HG03469 (cell line): ENCODE results near the gene SPEN.
"Not testable (repeated sequence)": the region's sequence is repeated elsewhere in the genome, so short reads cannot be mapped to it uniquely, and the experiment has no call there.

ENCODE experiments used
- ATAC-seq: cut with Tn5 transposase; IDR thresholded peaks from one replicate; pipeline ENCODE4 v1.9.1; 2021; ENCODE audit warnings: mild to moderate bottlenecking, moderate library complexity, moderate number of reproducible peaks; ENCODE audit not compliant: unreplicated experiment

Gene SPEN

DNA sequence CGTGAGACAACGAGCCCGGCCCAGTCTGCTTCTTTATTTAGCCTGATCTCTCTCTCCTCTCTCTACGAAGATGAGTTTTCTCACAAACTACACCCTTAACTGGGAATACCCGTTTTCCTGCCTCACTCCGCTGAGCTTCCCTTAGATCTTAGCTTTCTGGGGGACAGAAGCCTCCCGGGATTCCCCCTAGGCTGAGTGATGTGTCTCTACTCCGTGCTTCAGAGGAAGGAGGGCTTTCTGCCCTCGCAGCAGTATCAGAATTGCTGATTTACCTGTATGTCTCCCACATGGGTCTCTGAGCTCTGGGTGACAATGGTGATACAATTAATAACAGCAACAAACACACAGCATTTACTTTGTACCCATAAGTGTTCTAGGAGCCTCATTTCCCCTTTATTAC lies 127.3 kb downstream of the SPEN start:
- no peak for ATAC-seq

DNA sequence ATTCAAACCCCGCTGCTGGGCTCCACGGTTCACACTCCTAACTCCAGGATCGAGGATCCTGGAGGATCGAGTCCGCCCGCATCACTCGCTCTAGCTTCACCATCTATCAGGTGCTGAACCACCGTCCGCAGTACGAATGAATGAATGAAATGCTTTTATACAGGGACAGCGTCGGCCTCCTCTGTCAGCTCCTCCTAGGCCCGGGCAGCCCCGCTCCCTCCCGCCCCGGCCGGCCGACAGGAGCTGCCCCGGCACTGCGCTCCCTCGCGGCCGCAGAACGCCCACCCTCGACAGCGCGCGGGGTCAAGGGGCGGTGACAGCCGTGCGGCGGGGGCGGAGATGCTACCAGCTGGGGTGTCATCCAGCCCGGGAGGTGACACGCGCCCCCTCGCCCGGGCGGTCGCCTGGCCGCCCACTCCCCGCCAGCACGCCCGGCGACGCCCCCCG lies 127.9 kb downstream of the SPEN start:
- peak; percentile 27 for ATAC-seq

DNA sequence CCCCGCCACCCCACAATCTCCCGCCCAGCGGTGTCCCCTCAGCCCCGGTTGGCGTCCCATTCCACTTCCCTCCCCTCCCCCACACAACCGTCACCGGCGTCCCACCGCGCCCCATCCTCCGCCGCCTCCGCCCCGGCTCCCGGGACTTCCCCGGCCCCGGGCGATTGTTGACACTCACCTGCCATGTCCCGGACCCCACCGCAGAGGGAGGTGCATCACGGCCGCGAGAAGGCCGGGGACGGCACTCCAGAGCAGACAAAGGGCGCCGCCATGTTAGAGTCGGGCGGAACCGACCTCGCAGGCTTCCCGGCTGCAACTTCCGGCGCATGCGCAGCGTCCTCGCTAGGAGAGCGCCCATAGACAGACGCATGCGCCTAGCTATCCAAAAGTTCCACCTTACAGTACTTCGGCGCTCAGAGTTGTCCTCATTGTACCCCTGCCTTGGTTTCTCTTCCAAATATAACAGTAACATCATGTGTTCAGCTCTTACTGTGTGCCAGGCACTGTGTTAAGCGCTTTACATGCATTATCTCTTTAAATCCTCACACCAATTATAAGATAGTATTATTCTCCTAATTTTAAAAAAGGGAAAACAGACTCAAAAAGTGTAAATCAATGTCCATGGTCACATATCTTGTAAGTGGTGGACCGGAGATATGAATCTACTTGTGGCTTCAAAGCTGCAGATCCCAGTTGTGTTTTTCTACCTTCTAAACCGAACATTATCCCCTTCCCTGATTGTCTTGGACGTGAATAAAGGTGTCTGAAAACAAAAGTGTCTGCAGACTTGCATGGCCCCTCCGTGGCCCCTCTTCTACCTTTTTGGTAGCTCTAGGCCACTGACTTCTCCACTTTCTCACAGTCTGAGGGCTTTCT lies 128.5 kb downstream of the SPEN start, which contains the start of gene ZBTB17:
Gene ZBTB17 (minus strand): TSS at position 297 of the 876 bp plus-strand sequence. CDS start 27,606 bp downstream, outside the sequence.
- ATAC-seq: peak; percentile 65

DNA sequence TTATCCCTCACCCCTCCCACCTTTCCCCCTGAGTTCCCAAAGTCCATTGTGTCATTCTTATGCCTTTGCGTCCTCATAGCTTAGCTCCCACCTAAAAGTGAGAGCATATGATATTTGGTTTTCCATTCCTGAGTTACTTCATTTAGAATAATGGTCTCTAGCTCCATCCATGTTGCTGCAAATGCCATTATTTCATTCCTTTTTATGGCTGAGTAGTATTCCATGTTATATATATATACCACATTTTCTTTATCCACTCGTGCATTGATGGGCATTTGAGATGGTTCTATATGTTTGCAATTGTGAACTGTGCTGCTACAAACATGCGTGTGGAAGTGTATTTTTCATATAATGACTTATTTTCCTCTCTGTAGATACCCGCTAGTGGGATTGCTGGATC lies 130.4 kb downstream of the SPEN start:
- not testable (repeated sequence) for ATAC-seq

DNA sequence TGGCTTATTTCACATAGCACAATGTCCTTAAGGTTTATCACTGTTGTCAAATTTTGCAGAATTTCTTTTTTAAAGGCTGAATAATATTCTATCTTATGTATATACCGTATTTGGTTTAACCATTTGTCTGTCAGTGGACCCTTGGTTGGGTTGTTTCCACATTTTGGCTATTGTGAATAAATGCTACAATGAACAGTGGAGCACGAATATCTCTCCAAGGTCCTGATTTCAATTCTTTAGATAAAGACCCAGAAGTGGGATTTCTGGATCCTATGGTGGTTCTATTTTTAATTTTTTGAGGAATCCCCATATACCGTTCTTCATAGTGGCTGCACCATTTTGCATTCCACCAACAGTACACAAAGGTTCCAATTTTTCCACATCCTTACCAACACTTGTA lies 134.2 kb downstream of the SPEN start:
- ATAC-seq: no peak

DNA sequence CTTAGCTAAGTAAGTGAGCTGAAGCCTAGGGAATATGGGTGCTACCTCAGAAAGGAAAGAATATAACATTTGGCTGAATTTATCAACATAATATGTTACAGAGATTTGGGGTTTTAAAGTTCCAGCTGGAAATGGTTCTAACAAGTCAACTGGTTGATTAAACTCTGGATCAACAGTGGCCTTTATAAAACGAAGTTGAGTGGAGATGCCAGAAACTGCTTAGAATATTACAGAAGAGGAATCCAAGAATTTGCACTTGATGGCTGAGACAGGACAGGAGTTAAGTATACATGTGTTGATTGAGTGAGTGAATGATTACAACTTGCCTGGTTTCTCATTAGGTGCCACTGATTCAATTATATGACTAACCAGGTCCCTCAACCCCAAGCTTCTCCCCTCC lies 135.8 kb downstream of the SPEN start:
- no peak for ATAC-seq

DNA sequence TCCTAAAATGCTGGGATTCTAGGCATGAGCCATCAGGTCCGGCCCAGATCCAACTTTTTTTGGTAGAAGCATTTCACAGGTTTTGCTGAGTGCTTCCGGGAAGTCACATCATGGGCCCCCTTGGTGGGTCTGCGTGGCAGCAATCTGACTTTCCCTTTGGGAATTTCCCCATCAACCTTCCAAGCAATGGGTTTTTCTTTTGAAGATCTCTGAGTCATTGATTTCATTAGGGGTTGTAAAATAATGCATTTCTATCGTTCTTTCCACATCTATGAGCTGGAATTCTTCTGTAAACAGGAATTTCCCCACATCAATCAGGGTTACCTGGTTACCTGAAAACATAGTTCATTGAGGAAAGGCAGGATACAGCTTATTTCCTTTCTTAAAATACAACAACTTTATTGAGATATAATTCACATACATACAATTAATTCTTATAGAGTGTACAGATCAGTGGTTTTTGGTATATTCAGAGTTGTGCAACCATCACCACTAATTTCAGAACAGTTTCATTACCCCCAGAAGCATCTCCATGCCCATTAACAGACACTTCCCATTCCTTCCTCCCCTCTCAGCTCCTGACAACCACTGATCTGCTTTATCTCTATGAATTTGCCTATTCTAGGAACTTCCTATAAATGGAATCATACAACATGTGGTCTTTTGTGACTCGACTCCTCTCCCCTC lies 138.2 kb downstream of the SPEN start:
- no peak for ATAC-seq

DNA sequence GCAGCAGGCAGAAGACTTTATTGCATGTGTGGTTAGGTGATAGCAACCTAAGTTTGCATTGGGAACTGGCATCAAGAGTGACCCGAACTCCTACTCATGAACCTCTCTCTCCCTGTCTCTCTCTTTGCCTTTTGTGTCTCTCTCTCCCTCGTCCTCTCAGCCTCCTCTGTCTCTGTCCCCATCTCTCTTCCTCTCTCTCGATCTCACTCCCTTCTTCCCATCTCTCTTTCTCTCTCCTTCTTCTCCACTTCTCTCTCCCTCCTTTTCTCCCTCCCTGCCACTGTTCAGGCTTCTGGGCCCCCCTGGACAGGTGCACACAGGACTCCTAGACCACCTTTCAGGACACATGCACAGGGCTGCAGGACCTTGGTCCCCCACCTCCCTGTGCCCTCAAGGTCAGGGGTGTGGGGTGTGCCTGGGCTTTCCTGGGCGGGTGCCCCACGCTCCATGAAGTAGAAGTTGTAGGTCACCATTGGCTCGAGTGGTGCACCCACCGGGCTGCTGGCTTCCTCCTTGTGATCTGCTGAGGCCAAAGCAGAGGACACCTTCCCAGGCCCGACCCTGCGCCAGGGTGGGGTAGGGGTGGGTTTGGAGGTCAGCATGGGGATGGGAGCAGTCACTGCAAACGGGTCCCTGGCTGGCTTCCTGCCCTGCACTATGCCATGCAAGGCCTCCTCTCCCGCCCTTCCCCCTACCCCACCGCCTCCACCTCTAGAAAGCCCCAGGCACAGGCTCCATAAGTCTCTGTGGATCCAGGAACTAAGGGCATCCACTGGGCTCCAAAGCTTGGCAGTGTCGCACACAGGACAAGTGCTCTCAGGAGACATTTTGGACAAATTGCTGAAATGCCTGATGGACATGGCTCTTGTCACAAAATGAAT lies 141.6 kb downstream of the SPEN start:
- ATAC-seq: no peak

DNA sequence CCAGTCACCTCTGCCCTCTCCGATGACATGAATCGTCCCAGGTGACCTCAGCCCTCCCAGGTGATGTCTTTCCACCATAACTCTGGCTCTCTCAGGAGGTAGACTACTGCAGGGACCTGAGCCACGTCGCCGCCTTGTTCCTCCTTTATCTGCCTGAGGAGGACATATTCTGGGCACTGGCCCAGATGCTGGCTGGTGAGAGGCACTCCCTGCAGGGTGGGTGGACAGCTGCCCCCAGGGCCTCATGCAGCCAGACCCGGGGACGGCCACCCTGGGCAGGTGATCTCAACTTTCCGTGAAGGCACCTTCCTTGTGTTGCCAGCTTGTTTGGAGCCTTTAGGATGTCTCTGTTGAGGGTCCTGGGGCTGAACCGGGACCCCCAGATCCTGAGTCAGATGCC lies 142.3 kb downstream of the SPEN start:
- ATAC-seq: no peak
